GM19193 (cell line): ENCODE results near the gene RMND5B.
A peak's percentile ranks its signal among the peaks of the same experiment; 100 is the strongest.

Experiments used
- POLR2A ChIP-seq: IDR thresholded peaks from 4 replicates; pipeline ENCODE4 v1.6.1; 2011; ENCODE audit not compliant: insufficient read depth, insufficient read length; ENCODE audit errors: extremely low read depth

Gene RMND5B

GRCh38 chr5:178149199-178149932, 18.6 kb downstream of the RMND5B start:
- no peak for TF ChIP-seq POLR2A

GRCh38 chr5:178150977-178151734, 20.3 kb downstream of the RMND5B start:
- no peak for TF ChIP-seq POLR2A

GRCh38 chr5:178152491-178153444, 22.0 kb downstream of the RMND5B start:
- no peak for TF ChIP-seq POLR2A

DNA sequence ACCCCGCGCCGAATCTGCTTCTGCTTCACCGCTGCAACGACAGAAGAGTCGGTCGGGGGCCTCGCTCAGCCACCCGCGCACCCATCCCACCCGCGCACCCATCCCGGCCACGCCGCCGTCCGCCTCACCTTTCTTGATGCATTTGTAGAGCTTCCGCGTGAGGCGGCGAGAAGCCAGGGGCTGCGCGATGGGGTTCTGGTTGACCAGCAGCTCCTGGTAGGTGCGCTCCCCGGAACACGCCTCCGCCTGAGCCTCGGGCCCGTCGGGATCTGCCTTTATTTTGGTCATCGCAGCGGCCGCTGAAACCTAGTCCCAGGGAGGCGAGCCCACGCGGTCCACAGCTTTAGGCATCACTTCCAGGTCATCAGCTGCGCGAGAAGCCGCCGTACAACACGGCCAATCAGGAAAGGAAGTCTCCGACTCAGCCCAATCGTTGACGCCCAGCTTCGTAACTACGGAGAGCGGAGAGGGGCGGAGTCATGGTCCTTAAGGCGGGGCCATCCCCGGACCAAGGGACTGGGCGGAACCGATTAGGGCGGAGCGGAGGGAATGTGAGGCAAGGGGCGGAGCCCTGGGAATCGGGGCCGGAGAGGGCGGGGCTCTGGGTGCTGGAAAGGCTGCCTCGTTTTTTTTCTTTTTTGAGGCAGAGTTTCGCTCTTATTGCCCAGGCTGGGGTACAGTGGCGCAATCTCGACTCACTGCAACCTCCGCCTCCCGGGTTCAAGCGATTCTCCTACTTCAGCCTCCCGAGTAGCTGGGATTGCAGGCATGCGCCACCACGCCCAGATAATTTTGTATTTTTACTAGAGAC, 22.9 kb downstream of the RMND5B start, which contains the start of gene NHP2:
TSS of gene NHP2 (minus strand) at position 356 of the 811 bp plus-strand sequence. CDS start at position 288, 68 bp downstream.
- TF ChIP-seq POLR2A: peak; percentile 66

GRCh38 chr5:178155065-178155464, 24.3 kb downstream of the RMND5B start:
- TF ChIP-seq POLR2A: no peak

GRCh38 chr5:178160176-178160575, 29.4 kb downstream of the RMND5B start:
- TF ChIP-seq POLR2A: no peak

DNA sequence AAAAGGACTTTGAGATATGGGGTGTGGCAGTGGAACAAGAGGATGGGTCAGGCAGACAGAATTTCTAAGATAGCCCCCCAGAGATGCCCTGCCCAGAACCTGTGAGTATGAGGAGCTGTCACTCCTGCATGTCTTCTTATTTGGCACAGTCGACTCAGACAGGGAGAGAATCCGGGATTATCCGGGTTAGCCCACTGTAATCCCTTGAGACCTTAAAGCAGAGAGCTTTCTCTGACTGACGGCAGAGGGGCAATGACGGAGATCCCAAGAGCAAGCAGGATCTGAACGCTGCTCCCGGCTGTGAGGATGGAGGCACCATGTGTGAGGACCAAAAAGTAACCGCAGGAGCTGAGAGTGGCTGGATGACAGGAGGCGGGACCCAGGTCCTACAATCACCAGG, 31.7 kb downstream of the RMND5B start:
- TF ChIP-seq POLR2A: no peak

- TF ChIP-seq POLR2A: no peak
Measured at GRCh38 chr5:178163772-178164735, 33.2 kb downstream of the RMND5B start.

- TF ChIP-seq POLR2A: no peak
Measured at GRCh38 chr5:178165581-178165980, 34.8 kb downstream of the RMND5B start.

GRCh38 chr5:178170455-178170854, 39.6 kb downstream of the RMND5B start:
- TF ChIP-seq POLR2A: no peak

GRCh38 chr5:178174456-178174855, 43.6 kb downstream of the RMND5B start:
- TF ChIP-seq POLR2A: no peak

- TF ChIP-seq POLR2A: no peak
Measured at GRCh38 chr5:178176791-178177190, 46.0 kb downstream of the RMND5B start.

DNA sequence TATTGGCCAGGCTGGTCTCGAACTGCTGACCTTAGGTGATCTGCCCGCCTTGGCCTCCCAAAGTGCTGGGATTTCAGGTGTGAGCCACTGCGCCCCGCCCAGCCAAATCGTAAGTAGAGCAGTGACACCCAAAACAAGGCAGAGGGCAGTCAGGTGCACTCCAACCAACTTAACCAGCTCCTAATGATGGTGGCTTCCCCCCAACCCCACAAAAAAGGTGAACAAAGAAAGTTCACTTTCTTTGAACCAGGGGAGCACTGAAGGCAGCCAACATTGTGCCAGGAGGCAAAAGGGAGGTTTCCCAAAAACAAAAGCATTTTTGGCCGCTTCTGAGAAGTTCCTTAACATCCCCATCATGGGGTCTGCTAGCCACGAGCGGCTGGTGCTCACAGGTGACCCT, 46.8 kb downstream of the RMND5B start:
- TF ChIP-seq POLR2A: no peak
